ENCODE data around the gene PEX14. TPM values are rescaled to one million over a fixed set of nuclear protein-coding genes. Genes with fewer than 3 reads are reported as not detected.
A peak's percentile ranks its signal among the peaks of the same experiment; 100 is the strongest.

PEX14 gene
- total RNA-seq, 1 experiment from 2014 or later, result 27.3 TPM

DNA sequence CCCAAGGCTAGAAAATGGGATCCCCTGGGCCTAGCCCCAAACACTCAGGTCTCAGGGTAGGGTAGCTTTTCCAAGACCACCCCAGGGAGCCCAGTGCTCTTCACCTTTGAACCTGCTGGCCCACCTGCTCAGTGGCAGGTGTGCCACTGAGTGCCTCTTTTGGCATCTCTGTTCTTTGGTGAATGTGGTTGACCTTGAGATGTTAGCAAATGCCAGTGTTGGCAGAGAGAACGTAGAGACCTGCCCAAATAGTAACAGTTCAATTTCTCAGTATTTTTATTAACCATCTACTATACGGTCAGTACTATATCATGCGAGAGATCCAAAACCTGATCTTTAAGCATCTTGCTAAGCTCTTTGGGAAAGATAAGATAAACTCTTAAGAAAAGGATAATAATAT, 128.2 kb downstream of the PEX14 start (continued):
- TF ChIP-seq, protein P1, sequence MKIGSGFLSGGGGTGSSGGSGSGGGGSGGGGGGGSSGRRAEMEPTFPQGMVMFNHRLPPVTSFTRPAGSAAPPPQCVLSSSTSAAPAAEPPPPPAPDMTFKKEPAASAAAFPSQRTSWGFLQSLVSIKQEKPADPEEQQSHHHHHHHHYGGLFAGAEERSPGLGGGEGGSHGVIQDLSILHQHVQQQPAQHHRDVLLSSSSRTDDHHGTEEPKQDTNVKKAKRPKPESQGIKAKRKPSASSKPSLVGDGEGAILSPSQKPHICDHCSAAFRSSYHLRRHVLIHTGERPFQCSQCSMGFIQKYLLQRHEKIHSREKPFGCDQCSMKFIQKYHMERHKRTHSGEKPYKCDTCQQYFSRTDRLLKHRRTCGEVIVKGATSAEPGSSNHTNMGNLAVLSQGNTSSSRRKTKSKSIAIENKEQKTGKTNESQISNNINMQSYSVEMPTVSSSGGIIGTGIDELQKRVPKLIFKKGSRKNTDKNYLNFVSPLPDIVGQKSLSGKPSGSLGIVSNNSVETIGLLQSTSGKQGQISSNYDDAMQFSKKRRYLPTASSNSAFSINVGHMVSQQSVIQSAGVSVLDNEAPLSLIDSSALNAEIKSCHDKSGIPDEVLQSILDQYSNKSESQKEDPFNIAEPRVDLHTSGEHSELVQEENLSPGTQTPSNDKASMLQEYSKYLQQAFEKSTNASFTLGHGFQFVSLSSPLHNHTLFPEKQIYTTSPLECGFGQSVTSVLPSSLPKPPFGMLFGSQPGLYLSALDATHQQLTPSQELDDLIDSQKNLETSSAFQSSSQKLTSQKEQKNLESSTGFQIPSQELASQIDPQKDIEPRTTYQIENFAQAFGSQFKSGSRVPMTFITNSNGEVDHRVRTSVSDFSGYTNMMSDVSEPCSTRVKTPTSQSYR (CRISPR knock-in tag; IDR thresholded peaks at IDR 0.05), result no peak

DNA sequence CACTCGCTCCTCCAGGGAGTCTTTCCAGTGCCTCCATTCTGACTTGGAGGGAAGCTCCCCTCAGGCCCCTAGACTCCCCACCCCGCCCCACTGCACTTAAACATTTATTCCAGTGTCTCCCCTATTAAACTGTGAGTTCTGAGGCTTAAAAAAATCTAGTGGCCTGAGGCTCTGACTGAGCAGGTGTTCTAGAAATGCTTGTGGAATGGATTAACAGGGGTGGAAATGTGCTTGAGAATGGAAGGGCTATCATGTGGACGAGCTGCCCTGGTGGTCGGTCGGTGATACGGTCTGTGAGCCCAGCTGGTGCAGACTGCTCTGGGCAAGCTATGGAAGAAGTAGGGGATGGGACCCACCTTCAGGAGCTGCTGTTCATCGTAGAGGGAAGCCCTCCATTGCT, 130.2 kb downstream of the PEX14 start:
- Mint-ChIP-seq H3K9me3 (no peaks in the 10 kb centered on the region), H3K4me3 (no peak overlapping the region), H3K4me1 (peaks cover 27% of the 10 kb centered on the region), H3K36me3 (no peaks in the 10 kb centered on the region), H3K27ac (peak overlapping the region; percentile 82), H3K27me3 (ENCODE audit: low read depth) (no peaks in the 10 kb centered on the region)
- ATAC-seq (no peak), DNase-seq (ENCODE audit: low spot score) (no peak)
- TF ChIP-seq NR2C2 (CRISPR knock-in tag; IDR thresholded peaks at IDR 0.05) (no peak), ZNF671 (CRISPR knock-in tag; IDR thresholded peaks at IDR 0.05) (no peak), ZNF416 (CRISPR knock-in tag; IDR thresholded peaks at IDR 0.05) (no peak)
- CTCF ChIA-PET, result interaction anchor here (0.5 to 0.7 kb wide), 2 partner anchors 40 to 97 kb away, joined by 3 read pairs; no protein-coding TSS in a partner anchor
- POLR2A ChIA-PET, result no interaction called here

DNA sequence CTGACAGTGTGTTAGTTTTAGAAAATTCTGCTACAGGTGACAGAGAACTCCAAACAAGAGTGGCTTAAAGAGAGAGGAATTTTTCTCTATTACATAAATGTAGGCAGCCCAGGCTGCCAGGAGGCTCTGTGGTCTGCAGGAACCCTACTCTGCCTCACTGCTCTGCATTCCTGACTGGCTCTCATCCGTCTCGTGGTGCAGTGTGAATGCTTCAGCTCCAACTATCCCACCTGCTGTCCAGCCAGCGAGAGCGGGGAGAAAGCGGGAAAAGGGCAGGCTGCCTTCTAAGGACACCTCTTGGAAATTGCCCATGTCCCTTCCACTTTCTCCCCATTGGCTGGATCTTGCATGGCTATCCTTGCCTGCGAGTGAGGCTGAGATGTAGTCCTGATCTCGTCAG, 131.3 kb downstream of the PEX14 start:
- no peaks in the 10 kb centered on the region for H3K9me3 Mint-ChIP-seq

DNA sequence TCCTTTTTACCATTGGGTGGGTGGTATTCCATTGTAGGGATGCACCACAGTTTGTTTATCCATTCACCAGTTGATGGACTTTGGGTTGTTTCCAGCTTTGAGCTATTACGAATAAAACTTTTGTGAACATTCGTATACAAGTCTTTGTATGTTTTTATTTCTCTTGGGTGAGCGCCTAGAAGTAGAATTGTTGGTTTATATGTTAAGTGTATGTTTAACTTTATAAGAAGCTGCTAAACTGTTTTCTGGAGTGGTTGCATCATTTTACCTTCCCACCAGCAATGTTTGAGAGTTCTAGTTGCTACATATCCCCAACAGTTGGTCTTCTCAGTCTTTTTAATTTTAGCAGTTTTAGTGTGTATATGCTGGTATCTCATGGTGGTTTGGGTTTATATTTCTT, 132.5 kb downstream of the PEX14 start:
- CTCF ChIA-PET, result no interaction called here
- no peaks in the 10 kb centered on the region for H3K9me3 Mint-ChIP-seq
- H3K4me1 Mint-ChIP-seq, result peaks cover 17% of the 10 kb centered on the region
- no peaks in the 10 kb centered on the region for H3K36me3 Mint-ChIP-seq
- no peak for ATAC-seq
- no peak overlapping the region for H3K4me3 Mint-ChIP-seq
- POLR2A ChIA-PET, result no interaction called here
- H3K27ac Mint-ChIP-seq, result no peak overlapping the region
- no peaks in the 10 kb centered on the region for H3K27me3 Mint-ChIP-seq (ENCODE audit: low read depth)
- no peak for DNase-seq (ENCODE audit: low spot score)
- no peak for TF ChIP-seq IRF2 (CRISPR knock-in tag; IDR thresholded peaks at IDR 0.05; ENCODE audit: borderline replicate concordance, low read depth)
- TF ChIP-seq, protein P2, sequence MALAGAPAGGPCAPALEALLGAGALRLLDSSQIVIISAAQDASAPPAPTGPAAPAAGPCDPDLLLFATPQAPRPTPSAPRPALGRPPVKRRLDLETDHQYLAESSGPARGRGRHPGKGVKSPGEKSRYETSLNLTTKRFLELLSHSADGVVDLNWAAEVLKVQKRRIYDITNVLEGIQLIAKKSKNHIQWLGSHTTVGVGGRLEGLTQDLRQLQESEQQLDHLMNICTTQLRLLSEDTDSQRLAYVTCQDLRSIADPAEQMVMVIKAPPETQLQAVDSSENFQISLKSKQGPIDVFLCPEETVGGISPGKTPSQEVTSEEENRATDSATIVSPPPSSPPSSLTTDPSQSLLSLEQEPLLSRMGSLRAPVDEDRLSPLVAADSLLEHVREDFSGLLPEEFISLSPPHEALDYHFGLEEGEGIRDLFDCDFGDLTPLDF (CRISPR knock-in tag; IDR thresholded peaks at IDR 0.05), result no peak
- TF ChIP-seq ZNF396 (CRISPR knock-in tag; IDR thresholded peaks at IDR 0.05; ENCODE audit: borderline replicate concordance), result no peak
- TF ChIP-seq, protein P3, sequence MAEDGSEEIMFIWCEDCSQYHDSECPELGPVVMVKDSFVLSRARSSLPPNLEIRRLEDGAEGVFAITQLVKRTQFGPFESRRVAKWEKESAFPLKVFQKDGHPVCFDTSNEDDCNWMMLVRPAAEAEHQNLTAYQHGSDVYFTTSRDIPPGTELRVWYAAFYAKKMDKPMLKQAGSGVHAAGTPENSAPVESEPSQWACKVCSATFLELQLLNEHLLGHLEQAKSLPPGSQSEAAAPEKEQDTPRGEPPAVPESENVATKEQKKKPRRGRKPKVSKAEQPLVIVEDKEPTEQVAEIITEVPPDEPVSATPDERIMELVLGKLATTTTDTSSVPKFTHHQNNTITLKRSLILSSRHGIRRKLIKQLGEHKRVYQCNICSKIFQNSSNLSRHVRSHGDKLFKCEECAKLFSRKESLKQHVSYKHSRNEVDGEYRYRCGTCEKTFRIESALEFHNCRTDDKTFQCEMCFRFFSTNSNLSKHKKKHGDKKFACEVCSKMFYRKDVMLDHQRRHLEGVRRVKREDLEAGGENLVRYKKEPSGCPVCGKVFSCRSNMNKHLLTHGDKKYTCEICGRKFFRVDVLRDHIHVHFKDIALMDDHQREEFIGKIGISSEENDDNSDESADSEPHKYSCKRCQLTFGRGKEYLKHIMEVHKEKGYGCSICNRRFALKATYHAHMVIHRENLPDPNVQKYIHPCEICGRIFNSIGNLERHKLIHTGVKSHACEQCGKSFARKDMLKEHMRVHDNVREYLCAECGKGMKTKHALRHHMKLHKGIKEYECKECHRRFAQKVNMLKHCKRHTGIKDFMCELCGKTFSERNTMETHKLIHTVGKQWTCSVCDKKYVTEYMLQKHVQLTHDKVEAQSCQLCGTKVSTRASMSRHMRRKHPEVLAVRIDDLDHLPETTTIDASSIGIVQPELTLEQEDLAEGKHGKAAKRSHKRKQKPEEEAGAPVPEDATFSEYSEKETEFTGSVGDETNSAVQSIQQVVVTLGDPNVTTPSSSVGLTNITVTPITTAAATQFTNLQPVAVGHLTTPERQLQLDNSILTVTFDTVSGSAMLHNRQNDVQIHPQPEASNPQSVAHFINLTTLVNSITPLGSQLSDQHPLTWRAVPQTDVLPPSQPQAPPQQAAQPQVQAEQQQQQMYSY (CRISPR knock-in tag; IDR thresholded peaks at IDR 0.05), result no peak

More for the DNA sequence above, 131.3 kb downstream of the PEX14 start:
- H3K27me3 Mint-ChIP-seq (ENCODE audit: low read depth), result no peaks in the 10 kb centered on the region
- ChIA-PET POLR2A (no interaction called here), CTCF (no interaction called here)
- TF ChIP-seq PRRX2 (CRISPR knock-in tag; IDR thresholded peaks at IDR 0.05) (no peak), ATF1 (CRISPR knock-in tag; IDR thresholded peaks at IDR 0.05) (no peak), CREM (CRISPR knock-in tag; IDR thresholded peaks at IDR 0.05) (no peak), ZNF263 (CRISPR knock-in tag; IDR thresholded peaks at IDR 0.05; ENCODE audit: low read depth) (no peak)
- TF ChIP-seq, protein P4, sequence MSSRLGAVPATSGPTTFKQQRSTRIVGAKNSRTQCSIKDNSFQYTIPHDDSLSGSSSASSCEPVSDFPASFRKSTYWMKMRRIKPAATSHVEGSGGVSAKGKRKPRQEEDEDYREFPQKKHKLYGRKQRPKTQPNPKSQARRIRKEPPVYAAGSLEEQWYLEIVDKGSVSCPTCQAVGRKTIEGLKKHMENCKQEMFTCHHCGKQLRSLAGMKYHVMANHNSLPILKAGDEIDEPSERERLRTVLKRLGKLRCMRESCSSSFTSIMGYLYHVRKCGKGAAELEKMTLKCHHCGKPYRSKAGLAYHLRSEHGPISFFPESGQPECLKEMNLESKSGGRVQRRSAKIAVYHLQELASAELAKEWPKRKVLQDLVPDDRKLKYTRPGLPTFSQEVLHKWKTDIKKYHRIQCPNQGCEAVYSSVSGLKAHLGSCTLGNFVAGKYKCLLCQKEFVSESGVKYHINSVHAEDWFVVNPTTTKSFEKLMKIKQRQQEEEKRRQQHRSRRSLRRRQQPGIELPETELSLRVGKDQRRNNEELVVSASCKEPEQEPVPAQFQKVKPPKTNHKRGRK (CRISPR knock-in tag; IDR thresholded peaks at IDR 0.05; ENCODE audit: borderline replicate concordance), result no peak
- TF ChIP-seq, protein P5, sequence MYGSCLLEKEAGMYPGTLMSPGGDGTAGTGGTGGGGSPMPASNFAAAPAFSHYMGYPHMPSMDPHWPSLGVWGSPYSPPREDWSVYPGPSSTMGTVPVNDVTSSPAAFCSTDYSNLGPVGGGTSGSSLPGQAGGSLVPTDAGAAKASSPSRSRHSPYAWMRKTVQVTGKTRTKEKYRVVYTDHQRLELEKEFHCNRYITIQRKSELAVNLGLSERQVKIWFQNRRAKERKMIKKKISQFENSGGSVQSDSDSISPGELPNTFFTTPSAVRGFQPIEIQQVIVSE (CRISPR knock-in tag; IDR thresholded peaks at IDR 0.05; ENCODE audit: borderline replicate concordance), result no peak
- TF ChIP-seq, protein P1 (CRISPR knock-in tag; IDR thresholded peaks at IDR 0.05), result no peak
- no peaks in the 10 kb centered on the region for H3K36me3 Mint-ChIP-seq
- peak overlapping the region; percentile 78 for H3K27ac Mint-ChIP-seq
- peaks cover 27% of the 10 kb centered on the region for H3K4me1 Mint-ChIP-seq
- H3K4me3 Mint-ChIP-seq, result no peak overlapping the region
- peak; percentile 48 for ATAC-seq
- no peak for DNase-seq (ENCODE audit: low spot score)

Measured in WTC11 (cell line).